HG02870 (cell line): ENCODE data around the gene RARS2.
A peak's percentile ranks its signal among the peaks of the same experiment; 100 is the strongest.
"Not testable (repeated sequence)": the region's sequence is repeated elsewhere in the genome, so short reads cannot be mapped to it uniquely, and the experiment has no call there.

Source experiments
- ATAC-seq: cut with Tn5 transposase; IDR thresholded peaks from one replicate; pipeline ENCODE4 v1.9.1; 2021; ENCODE audit warnings: mild to moderate bottlenecking, moderate library complexity; ENCODE audit not compliant: unreplicated experiment

RARS2 gene

DNA sequence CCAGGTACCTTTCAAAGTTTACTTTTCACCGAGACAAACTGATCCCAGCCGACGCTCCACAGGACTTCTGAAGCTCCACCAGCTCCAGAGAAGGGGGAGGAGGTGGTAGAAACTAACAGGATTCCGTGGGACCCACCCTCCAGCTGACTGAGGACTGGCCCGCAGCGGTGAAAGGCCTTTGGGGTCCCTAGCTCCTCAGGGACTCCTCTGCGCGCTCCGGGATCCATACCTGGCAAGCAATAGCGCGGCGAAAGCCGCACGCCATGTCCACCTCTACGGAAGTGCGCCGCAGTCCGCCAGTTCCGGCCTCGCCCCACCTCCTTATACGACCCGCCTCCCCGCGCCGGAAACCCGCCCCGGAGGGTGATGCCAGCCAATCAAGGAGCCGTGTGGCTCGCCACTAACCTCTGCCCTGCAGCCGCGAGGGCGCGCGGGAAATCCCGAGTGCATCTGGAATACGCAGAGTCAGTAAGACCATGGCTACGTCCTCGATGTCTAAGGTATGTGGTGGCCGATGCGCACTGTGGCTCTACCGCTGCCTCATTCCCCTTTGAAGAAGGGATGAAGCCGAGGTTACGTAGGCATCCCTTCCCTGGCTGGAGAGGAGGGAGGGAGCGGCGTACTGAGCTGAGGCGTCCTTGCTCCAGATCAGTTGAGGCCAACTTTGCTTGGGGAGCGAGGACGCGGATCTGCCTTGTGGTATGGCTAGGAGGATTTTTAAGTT is at the start of gene RARS2, which contains the start of gene ORC3:
Gene RARS2, minus strand, starts transcription at position 295 of the 724 bp plus-strand sequence. Its CDS starts 30 bp downstream, at position 265.
Gene ORC3, plus strand, starts transcription at position 443 of the 724 bp plus-strand sequence. Its CDS starts 34 bp downstream, at position 477.
- ATAC-seq = peak; percentile 100

DNA sequence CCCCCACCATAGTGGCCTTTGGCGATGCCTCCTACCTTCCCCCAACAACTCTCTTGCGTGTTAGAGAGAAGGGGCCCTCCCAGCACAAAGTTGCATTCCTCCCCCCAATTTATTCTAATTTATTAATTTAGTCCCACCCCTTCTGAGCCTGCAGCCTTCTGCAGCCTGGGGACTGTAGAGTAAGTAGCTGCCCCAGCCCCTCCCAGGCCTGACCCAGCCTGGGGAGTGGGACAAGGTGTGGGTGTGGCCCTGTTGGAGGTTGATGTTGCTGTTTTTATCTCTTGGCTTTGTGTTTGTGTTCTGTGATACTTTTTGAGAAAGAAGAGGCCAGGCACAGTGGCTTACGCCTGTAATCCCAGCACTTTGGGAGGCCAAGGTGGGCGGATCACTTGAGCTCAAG is 49.6 kb upstream of the RARS2 start:
- no peak for ATAC-seq

- no peak for ATAC-seq
Observed at GRCh38 chr6:87637106-87637505, 47.3 kb upstream of the RARS2 start.

DNA sequence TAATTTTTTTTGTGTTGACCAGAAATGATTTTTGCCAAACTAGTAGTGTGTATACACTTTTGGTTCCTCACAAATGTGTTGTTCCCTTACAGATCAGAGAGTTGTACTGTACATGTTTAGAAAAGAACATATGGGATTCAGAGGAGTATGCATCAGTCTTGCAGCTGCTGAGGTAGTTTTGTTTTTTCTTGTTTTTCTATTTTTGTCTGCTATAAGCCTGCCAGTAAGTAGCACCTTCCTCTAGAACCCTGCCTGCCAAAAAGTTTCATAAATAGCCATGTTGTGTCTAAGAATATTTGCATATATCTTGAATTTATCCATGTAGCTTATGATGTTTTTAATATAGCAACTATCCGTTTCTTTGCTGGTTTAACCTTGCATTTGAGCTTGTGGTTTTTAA is 46.5 kb upstream of the RARS2 start:
- ATAC-seq = no peak

GRCh38 chr6:87633851-87634250 is 44.1 kb upstream of the RARS2 start:
- no peak for ATAC-seq

DNA sequence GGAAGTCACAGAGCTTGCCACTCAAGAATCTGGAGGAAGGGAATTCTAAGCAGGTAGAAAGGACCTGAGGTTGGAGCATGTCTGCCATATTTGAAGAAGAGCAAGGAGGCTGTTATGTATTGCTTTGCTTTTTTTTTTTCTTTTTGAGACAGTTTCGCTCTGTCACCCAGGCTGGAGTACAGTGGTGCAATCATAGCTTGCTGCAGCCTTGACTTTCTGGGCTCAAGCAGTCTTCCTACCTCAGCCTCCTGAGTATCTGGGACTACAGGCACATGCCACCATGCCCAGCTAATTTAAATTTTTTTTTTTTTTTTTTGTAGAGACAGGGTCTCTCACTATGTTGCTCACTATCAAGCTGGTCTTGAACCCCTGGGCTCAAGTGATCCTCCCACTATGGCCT is 41.0 kb upstream of the RARS2 start:
- no peak for ATAC-seq

GRCh38 chr6:87628881-87629280 is 39.1 kb upstream of the RARS2 start:
- no peak for ATAC-seq

DNA sequence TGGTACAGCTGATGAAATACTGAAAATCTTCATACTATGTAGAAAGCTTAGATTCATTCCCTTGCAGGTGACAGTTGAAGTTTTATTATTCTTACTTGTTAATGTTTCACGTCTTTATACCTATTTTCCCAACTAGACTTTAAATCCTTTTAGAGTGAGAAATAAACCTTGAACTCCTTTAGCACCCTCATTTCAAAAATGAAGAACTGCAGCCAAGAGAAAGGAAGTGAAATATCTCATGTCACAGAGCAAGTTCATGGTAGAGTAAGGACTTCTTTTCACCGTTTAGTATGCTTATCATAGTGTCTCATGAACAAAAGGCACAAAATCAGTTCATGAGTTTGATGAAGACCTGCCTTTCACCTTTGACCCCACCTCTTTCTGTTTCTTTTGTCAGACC is 38.6 kb upstream of the RARS2 start:
- no peak for ATAC-seq

- no peak for ATAC-seq
Observed at GRCh38 chr6:87623248-87623647, 33.5 kb upstream of the RARS2 start.

- no peak for ATAC-seq
Observed at GRCh38 chr6:87618531-87618930, 28.7 kb upstream of the RARS2 start.

DNA sequence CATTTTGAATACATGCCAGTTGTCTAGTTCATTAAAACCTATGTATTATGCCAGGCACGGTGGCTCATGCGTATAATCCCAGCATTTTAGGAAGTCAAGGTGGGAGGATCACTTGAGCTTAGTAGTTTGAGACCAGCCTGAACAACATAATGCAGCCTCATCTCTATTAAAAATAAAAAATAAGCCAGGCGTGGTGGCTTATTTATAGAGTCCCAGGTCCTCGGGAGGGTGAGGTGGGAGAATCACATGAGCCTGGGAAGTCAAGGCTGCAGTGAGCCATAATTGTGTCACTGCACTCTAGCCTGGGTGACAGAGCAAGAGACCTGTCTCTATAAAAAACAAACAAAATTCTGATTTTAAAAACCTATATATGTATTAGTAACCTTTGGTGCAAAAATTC is 27.6 kb upstream of the RARS2 start:
- no peak for ATAC-seq

GRCh38 chr6:87613018-87613417 is 23.2 kb upstream of the RARS2 start:
- not testable (repeated sequence) for ATAC-seq

DNA sequence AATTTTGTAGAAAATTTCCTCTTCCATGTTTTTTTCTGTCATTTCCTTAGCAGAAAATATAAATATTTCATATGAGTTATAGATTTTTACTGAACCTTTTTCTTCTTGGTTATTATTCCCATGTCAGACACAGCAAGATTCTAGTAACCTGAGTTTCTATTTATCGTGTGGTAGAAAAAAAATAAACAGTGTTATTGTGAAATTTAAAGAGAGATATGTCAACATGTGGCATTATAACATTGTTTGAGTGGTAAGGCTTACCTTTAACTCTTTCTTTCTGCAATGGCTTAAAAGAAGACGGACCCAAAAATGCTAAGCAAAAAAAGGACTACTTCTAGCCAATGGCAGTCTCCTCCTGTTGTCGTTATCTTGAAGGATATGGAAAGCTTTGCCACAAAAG is 19.0 kb upstream of the RARS2 start:
- no peak for ATAC-seq

DNA sequence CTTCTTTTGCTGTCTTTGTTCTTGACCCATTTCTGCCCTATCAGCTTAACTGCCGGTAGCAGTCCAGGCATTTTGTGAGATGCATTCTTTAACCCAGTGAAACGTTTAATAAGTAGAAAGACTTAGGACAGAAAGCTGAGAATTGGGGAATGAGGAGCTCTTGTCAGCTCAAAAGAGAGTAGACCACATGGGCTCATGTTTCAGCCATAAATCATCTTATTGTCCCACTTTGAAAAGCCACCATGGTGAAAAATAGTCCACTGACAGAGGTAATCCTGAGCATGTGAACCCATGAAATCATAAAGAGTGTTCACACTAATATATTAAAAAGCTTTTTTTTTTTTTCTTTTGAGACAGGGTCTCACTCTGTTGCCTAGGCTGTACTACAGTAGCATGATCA is 16.4 kb upstream of the RARS2 start:
- no peak for ATAC-seq

GRCh38 chr6:87600576-87600975 is 10.8 kb upstream of the RARS2 start:
- no peak for ATAC-seq

GRCh38 chr6:87590990-87591389 is 1.2 kb upstream of the RARS2 start:
- no peak for ATAC-seq

DNA sequence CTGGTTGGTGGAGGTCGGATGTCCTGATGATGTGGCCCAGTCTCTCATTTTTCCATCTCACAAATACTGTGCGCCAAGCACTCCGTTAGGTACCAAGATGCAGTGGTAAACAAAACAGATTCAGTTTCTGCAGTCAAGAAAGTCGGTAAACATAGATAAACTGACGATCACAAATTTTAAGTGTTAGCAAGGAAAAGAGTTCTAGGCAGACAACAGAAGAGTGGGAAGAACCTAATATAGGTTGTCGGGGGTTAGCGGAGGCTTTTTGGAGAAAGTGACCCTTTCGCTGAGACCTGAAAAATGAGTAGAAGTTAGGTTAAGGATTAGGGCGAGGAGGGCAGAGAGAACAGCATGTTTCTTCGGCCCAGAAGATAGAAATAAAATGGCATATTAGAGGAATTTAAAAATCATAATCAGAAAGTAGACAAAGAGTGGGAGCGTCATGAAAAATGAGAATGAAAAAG is 662 bp upstream of the RARS2 start:
- ATAC-seq = no peak

GRCh38 chr6:87588756-87589407 is 905 bp downstream of the RARS2 start:
- ATAC-seq = no peak

GRCh38 chr6:87586371-87587077 is 3.3 kb downstream of the RARS2 start:
- no peak for ATAC-seq

DNA sequence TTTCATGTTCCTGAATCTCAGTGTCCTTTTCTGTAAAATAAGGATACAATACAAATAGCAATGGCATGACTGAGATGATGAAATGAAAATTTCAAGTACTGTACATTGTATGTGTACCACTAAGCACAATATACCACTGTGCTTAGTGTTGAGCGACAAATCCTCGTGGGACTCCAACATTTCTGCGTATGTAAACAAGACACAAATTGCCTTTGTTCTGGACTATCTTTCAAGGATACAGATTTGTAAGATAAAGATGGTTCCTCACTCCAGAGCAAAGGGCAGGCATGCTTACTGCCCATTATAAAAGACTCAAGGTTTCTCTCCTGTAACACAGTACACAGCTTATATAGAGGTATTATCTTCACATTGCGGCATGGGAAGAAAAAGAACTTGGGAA is 6.0 kb downstream of the RARS2 start:
- ATAC-seq = no peak

DNA sequence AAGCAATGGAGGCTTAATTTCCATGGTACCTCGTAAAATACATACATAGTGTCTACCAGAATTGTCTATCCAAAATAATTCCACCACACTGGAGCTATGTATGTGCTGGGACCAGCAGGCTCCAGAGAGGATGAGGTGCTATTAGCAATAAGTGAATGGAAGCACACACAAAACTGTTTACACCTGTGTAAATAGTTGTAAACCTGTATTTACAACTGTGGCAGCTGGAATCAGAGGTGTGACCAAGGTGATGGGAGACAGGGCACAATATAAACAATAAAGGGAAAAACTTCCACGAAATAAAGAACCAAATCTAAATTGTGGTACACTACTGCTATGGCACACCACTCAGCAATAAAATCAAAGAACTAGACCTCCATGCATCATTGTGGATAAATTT is 14.4 kb downstream of the RARS2 start:
- ATAC-seq = no peak
